ENCODE data around the gene AFAP1L2. TPM values are rescaled to one million over a fixed set of nuclear protein-coding genes. Genes with fewer than 3 reads are reported as not detected.

Gene AFAP1L2
- total RNA-seq, 6 experiments from 2014 or later, result 0.50 to 2.2 (median 1.1) TPM

GRCh38 chr10:114291076-114291475 is 113.2 kb downstream of the AFAP1L2 start:
- Histone ChIP-seq H3K27me3 (no peaks in the 10 kb centered on the region), H3K36me3 (no peaks in the 10 kb centered on the region), H3K27ac (no peak overlapping the region), H3K4me3 (no peak overlapping the region), H3K9me3 (no peaks in the 10 kb centered on the region), H3K4me1 (no peaks in the 10 kb centered on the region)
- DNase-seq (no peak), ATAC-seq (no peak)
- TF ChIP-seq POLR2A (IDR thresholded peaks at IDR 0.05) (no peak), CTCF (IDR thresholded peaks at IDR 0.05) (no peak)
- WGBS (ENCODE audit: insufficient coverage, low coverage, low lambda C conversion rate, missing lambda C conversion rate), result 57% methylated on average over 1 of the region's 7 CpGs
- intact Hi-C loops (cut with DNase I), result no loop called here

- intact Hi-C loops (cut with DNase I), result no loop called here
- Histone ChIP-seq H3K9me3 (no peaks in the 10 kb centered on the region), H3K27ac (no peak overlapping the region), H3K36me3 (no peaks in the 10 kb centered on the region), H3K4me3 (no peak overlapping the region), H3K27me3 (no peaks in the 10 kb centered on the region), H3K4me1 (no peaks in the 10 kb centered on the region)
- ATAC-seq (no peak), DNase-seq (no peak)
- WGBS (ENCODE audit: insufficient coverage, low coverage, low lambda C conversion rate, missing lambda C conversion rate), result 93% methylated on average over 5 of the region's 10 CpGs
- no peak for TF ChIP-seq POLR2A (IDR thresholded peaks at IDR 0.05)
- TF ChIP-seq CTCF (IDR thresholded peaks at IDR 0.05), result no peak
Observed at GRCh38 chr10:114290038-114290437, 114.3 kb downstream of the AFAP1L2 start.

- intact Hi-C loops (cut with DNase I), result no loop called here
Observed at GRCh38 chr10:114289096-114289436, 115.2 kb downstream of the AFAP1L2 start.

GRCh38 chr10:114288424-114289095 is 115.7 kb downstream of the AFAP1L2 start:
- no peak for TF ChIP-seq CTCF (IDR thresholded peaks at IDR 0.05)
- TF ChIP-seq POLR2A (IDR thresholded peaks at IDR 0.05), result no peak
- intact Hi-C loops (cut with DNase I), result no loop called here
- peak in 1 of 4 donors; percentile 18 for ATAC-seq
- Histone ChIP-seq H3K9me3 (no peaks in the 10 kb centered on the region), H3K27ac (no peak overlapping the region), H3K36me3 (no peaks in the 10 kb centered on the region), H3K27me3 (no peaks in the 10 kb centered on the region), H3K4me1 (no peaks in the 10 kb centered on the region), H3K4me3 (no peak overlapping the region)
- WGBS (ENCODE audit: insufficient coverage, low coverage, low lambda C conversion rate, missing lambda C conversion rate), result 61% methylated on average over 7 of the region's 11 CpGs
- DNase-seq, result no peak

More at GRCh38 chr10:114289096-114289436, 115.2 kb downstream of the AFAP1L2 start:
- Histone ChIP-seq H3K27me3 (no peaks in the 10 kb centered on the region), H3K9me3 (no peaks in the 10 kb centered on the region), H3K4me1 (no peaks in the 10 kb centered on the region), H3K36me3 (no peaks in the 10 kb centered on the region), H3K27ac (no peak overlapping the region), H3K4me3 (no peak overlapping the region)
- TF ChIP-seq CTCF (IDR thresholded peaks at IDR 0.05) (no peak), POLR2A (IDR thresholded peaks at IDR 0.05) (no peak)
- no peak for ATAC-seq
- DNase-seq, result no peak
- 100% methylated on average over 2 of the region's 16 CpGs for WGBS (ENCODE audit: insufficient coverage, low coverage, low lambda C conversion rate, missing lambda C conversion rate)

Data from right lobe of liver (tissue), 6 donors.